Endothelial cell of umbilical vein (primary cell): ENCODE measurements around the gene UNC5C. TPM values are rescaled to one million over a fixed set of nuclear protein-coding genes. Genes with fewer than 3 reads are reported as not detected.

Experiments
- BruUV-seq: library from RNA; stranded (reverse); fragments of 400-500 nt; replicated peaks from 2 replicates; lab custom pipeline; 2021; lab: Mats Ljungman, UMichigan
- CTCF ChIA-PET: fragments of 300-600, 350-600 bp; sonication (Branson Sonifier 250); formaldehyde crosslinking; loops from one replicate; lab custom pipeline; 2021; ENCODE audit warnings: antibody characterized with exemption, inconsistent platforms; lab: Charles Lee
- POLR2A ChIA-PET: fragments of 300-600, 350-600 bp; sonication (Branson Sonifier 250); formaldehyde crosslinking; loops from one replicate; lab custom pipeline; 2021; ENCODE audit warnings: antibody characterized with exemption, inconsistent platforms; lab: Charles Lee
- DNase-seq: peaks from one replicate; pipeline ENCODE4 v3.0.0-alpha.2; 2011; ENCODE audit warnings: low read depth, low spot score
- FAIRE-seq: peaks from 2 replicates; lab custom pipeline; 2011; peaks lifted over from hg19 to GRCh38; lab: Jason Lieb, UNC
- H2AFZ ChIP-seq: 2 replicates; pipeline ENCODE4 v1.6.0; 2012; ENCODE audit warnings: low read depth, low read length, control low read depth, inconsistent platforms
- H3K27ac ChIP-seq: 2 replicates; pipeline ENCODE4 v1.5.1; 2011; ENCODE audit warnings: low read depth, mild to moderate bottlenecking, control low read depth, low read length, moderate library complexity; ENCODE audit not compliant: insufficient read depth
- H3K27me3 ChIP-seq, 2 experiments: 2 replicates each; pipeline versions ENCODE4 v1.6.0 to v1.6.1; 2011; ENCODE audit warnings: low read length in 2 of 2, mixed read lengths in 1 of 2; ENCODE audit not compliant: control insufficient read depth in 2 of 2, insufficient read depth in 2 of 2
- H3K36me3 ChIP-seq, 2 experiments: 2 replicates in 1 of 2; 3 replicates in 1 of 2; pipeline ENCODE4 v1.5.1; 2011; ENCODE audit warnings: low read length in 2 of 2, mild to moderate bottlenecking in 1 of 2, moderate library complexity in 1 of 2; ENCODE audit not compliant: control insufficient read depth in 2 of 2, insufficient read depth in 2 of 2; ENCODE audit errors: extremely low read depth in 1 of 2
- H3K4me1 ChIP-seq: 3 replicates; pipeline ENCODE4 v1.5.1; 2011; ENCODE audit warnings: mild to moderate bottlenecking, low read length; ENCODE audit not compliant: control insufficient read depth, insufficient read depth; ENCODE audit errors: extremely low read depth
- H3K4me2 ChIP-seq: 2 replicates; pipeline ENCODE4 v1.6.1; 2011; ENCODE audit warnings: low read length, control low read depth, mixed read lengths; ENCODE audit not compliant: insufficient read depth
- H3K4me3 ChIP-seq, 3 experiments: fragments of 200-600 bp in 1 of 3; sonication (generic), shearing (Covaris generic) in 1 of 3; replicated peaks in 1 of 3; 2 replicates each; pipeline ENCODE4 v1.5.1; 2011 to 2016; ENCODE audit warnings: control low read depth in 3 of 3, low read length in 3 of 3, mild to moderate bottlenecking in 2 of 3, inconsistent platforms in 1 of 3, low read depth in 1 of 3, moderate library complexity in 1 of 3; ENCODE audit not compliant: insufficient read depth in 1 of 3
- H3K79me2 ChIP-seq: 2 replicates; pipeline ENCODE4 v1.6.0; 2012; ENCODE audit warnings: low read length, inconsistent platforms; ENCODE audit not compliant: control insufficient read depth, insufficient read depth
- H3K9ac ChIP-seq: replicated peaks from 2 replicates; pipeline ENCODE3; 2011; ENCODE audit warnings: low read length, control low read depth; ENCODE audit not compliant: insufficient read depth; ENCODE audit errors: extremely low read depth
- H3K9me1 ChIP-seq: replicated peaks from 3 replicates; pipeline ENCODE4 v1.6.0; 2011; ENCODE audit warnings: mild to moderate bottlenecking, low read length; ENCODE audit not compliant: control insufficient read depth, insufficient read depth; ENCODE audit errors: extremely low read depth
- H3K9me3 ChIP-seq: replicated peaks from 2 replicates; pipeline ENCODE4 v1.5.1; 2012; ENCODE audit warnings: low read length, inconsistent platforms; ENCODE audit not compliant: control insufficient read depth, insufficient read depth
- H4K20me1 ChIP-seq: replicated peaks from 2 replicates; pipeline ENCODE3; 2011; ENCODE audit warnings: mild to moderate bottlenecking, low read length; ENCODE audit not compliant: control insufficient read depth, insufficient read depth; ENCODE audit errors: extremely low read depth
- CTCF ChIP-seq, 2 donors: IDR thresholded peaks; 1 replicate in 1 of 2; 2 replicates in 1 of 2; pipeline ENCODE4 v1.5.1; 2011; ENCODE audit warnings: low read length in 2 of 2, mild to moderate bottlenecking in 2 of 2, moderate library complexity in 2 of 2, control low read depth in 1 of 2, inconsistent platforms in 1 of 2, low read depth in 1 of 2; ENCODE audit not compliant: insufficient read depth in 1 of 2; ENCODE audit errors: extremely low read depth in 1 of 2
- EZH2 ChIP-seq: IDR thresholded peaks from 2 replicates; pipeline ENCODE4 v1.6.1; 2012; ENCODE audit warnings: borderline replicate concordance, low read depth, mild to moderate bottlenecking, moderate library complexity, low read length, inconsistent platforms; ENCODE audit not compliant: severe bottlenecking
- FOS ChIP-seq: IDR thresholded peaks from 2 replicates; pipeline ENCODE4 v1.6.1; 2011; ENCODE audit warnings: mild to moderate bottlenecking, low read length, moderate library complexity, borderline replicate concordance; ENCODE audit not compliant: insufficient read depth
- JUN ChIP-seq: IDR thresholded peaks from 2 replicates; pipeline ENCODE4 v1.6.1; 2011; ENCODE audit warnings: borderline replicate concordance, low read depth; ENCODE audit not compliant: insufficient read length, insufficient read depth
- POLR2A ChIP-seq: IDR thresholded peaks from 2 replicates; pipeline ENCODE4 v1.6.1; 2012; ENCODE audit warnings: low read depth, mild to moderate bottlenecking, control low read depth, low read length
- dilution Hi-C: fragments of 300-500 bp; cut with MboI; formaldehyde crosslinking; loops from one replicate; pipeline ENCODE4 v1.15.0; 2019; ENCODE audit warnings: low sequenced_read_pairs; ENCODE audit not compliant: extremely low pct_ligation_motif_present
- intact Hi-C: fragments of 100-400 bp; cut with micrococcal nuclease; formaldehyde crosslinking; loops from one replicate; pipeline ENCODE4 v1.10.0; 2022
- polyA plus RNA-seq, 4 experiments: library from polyadenylated mRNA; depleted of rRNA in 3 of 4; stranded (reverse) in 3 of 4; unstranded in 1 of 4; fragments of >200 nt; gene quantifications; 2 replicates each; pipeline versions ENCODE4 v1.2.1 to v1.2.3, GENCODE V29; 2011 to 2012; ENCODE audit warnings: missing spikeins in 1 of 4
- total RNA-seq: library from RNA; stranded (reverse); gene quantifications from 2 replicates; pipeline ENCODE4 v1.2.3, GENCODE V29; 2021

UNC5C gene
- total and polyA plus RNA-seq, 2 donors (not counting 3 experiments of a cell fraction or from before 2014, with no cell fraction given) = 0.44 to 0.53 TPM

DNA sequence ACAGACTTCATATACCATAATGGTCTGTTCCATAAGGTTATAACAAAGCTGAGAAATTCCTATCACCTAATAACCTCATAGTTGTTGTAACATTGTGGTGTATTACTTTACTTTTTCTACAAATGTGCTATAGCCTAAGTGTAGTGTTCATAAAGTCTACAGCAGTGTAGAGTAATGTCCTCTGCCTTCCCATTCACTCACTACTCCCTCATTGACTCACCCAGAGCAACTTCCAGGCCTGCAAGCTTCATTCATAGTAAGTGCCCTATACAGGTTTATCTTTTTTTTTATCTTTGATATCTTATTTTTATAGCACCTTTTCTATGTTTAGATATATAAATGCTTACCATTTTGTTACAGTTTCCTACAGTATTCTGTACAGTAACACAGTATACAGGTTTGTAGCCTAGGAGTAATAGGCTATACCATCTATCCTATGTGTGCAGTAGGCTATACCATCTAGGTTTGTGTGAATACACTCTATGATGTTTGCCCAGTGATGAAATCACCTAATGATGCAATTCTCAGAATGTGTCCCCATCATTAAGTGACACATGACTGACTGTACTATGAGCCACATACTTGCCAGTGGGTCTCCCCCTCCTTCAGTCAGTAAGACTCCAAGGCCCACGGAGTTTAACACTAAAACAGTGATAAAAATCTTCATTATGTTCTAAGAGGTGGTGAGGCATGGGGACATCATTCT is 299.9 kb downstream of the UNC5C start:
- CTCF ChIA-PET = no interaction called here
- no peaks in the 10 kb centered on the region for H3K36me3 ChIP-seq

More for the DNA sequence above, 299.9 kb downstream of the UNC5C start:
- no peak for DNase-seq
- POLR2A ChIA-PET = no interaction called here
- Histone ChIP-seq H3K9ac (no peak overlapping the region), H3K4me2 (no peak overlapping the region), H3K4me3 (no peak overlapping the region), H4K20me1 (no peaks in the 10 kb centered on the region), H3K79me2 (no peaks in the 10 kb centered on the region), H3K27me3 (no peaks in the 10 kb centered on the region), H3K9me3 (no peaks in the 10 kb centered on the region), H2AFZ (no peak overlapping the region), H3K4me1 (no peaks in the 10 kb centered on the region), H3K9me1 (no peaks in the 10 kb centered on the region), H3K27ac (no peak overlapping the region)
- TF ChIP-seq FOS = no peak
- TF ChIP-seq POLR2A = no peak
- no peak for TF ChIP-seq CTCF (IDR thresholded peaks at IDR 0.05; ENCODE audit: extremely low read depth in 1 of 2, insufficient read depth in 1 of 2, low read depth in 1 of 2, low read length in 2 of 2)
- TF ChIP-seq EZH2 = no peak
- no peak for TF ChIP-seq JUN
- BruUV-seq = no TSS peak
- intact Hi-C loops (no loop called here), dilution Hi-C loops (no loop called here)
- FAIRE-seq = no peak
